Mesenchymal stem cell (in vitro differentiated cells and primary cell): ENCODE measurements around the gene ZFYVE28.

ENCODE experiments used
- DNase-seq: peaks from one replicate; pipeline ENCODE4 v3.0.0-alpha.2; 2013
- H2AFZ ChIP-seq: one replicate; pipeline ENCODE4 v1.6.1; 2013; ENCODE audit warnings: low read depth, mild to moderate bottlenecking, control low read depth, inconsistent platforms, low read length, moderate library complexity
- H2AK5ac ChIP-seq: 2 replicates; pipeline ENCODE4 v1.6.1; 2013; ENCODE audit warnings: low read length, moderate library complexity, mild to moderate bottlenecking, inconsistent platforms; ENCODE audit not compliant: severe bottlenecking
- H2BK120ac ChIP-seq: one replicate; pipeline ENCODE4 v1.6.1; 2013; ENCODE audit warnings: low read depth, mild to moderate bottlenecking, inconsistent platforms, low read length, moderate library complexity
- H2BK12ac ChIP-seq, 2 experiments: one replicate each; pipeline ENCODE4 v1.6.1; 2013; ENCODE audit warnings: inconsistent platforms in 2 of 2, low read length in 2 of 2, mild to moderate bottlenecking in 2 of 2, moderate library complexity in 2 of 2, control low read depth in 1 of 2
- H2BK15ac ChIP-seq: one replicate; pipeline ENCODE4 v1.6.1; 2013; ENCODE audit warnings: mild to moderate bottlenecking, low read depth, inconsistent platforms; ENCODE audit not compliant: poor library complexity, severe bottlenecking
- H2BK5ac ChIP-seq: 2 replicates; pipeline ENCODE4 v1.6.1; 2013; ENCODE audit warnings: low read depth, mild to moderate bottlenecking, low read length, control low read depth, inconsistent platforms; ENCODE audit not compliant: poor library complexity, severe bottlenecking
- H3K14ac ChIP-seq, 2 experiments: one replicate each; pipeline ENCODE4 v1.6.1; 2013; ENCODE audit warnings: inconsistent platforms in 2 of 2, low read length in 2 of 2, control low read depth in 1 of 2, mild to moderate bottlenecking in 1 of 2, moderate library complexity in 1 of 2
- H3K18ac ChIP-seq, 2 experiments: one replicate each; pipeline ENCODE4 v1.6.1; 2013; ENCODE audit warnings: inconsistent platforms in 2 of 2, low read length in 2 of 2, control low read depth in 1 of 2, low read depth in 1 of 2, mild to moderate bottlenecking in 1 of 2
- H3K23ac ChIP-seq, 2 experiments: one replicate each; pipeline ENCODE4 v1.6.1; 2013; ENCODE audit warnings: inconsistent platforms in 2 of 2, low read length in 2 of 2, mild to moderate bottlenecking in 2 of 2, moderate library complexity in 2 of 2, control low read depth in 1 of 2
- H3K27ac ChIP-seq: 2 replicates; pipeline ENCODE4 v1.5.1; 2013; ENCODE audit warnings: mild to moderate bottlenecking, moderate library complexity, low read length, control low read depth, inconsistent platforms; ENCODE audit not compliant: poor library complexity, severe bottlenecking
- H3K27me3 ChIP-seq, 2 experiments: 2 replicates each; pipeline versions ENCODE4 v1.6.1 to v1.7.0; 2013; ENCODE audit warnings: low read length in 2 of 2, mild to moderate bottlenecking in 2 of 2, moderate library complexity in 2 of 2, control low read depth in 1 of 2, inconsistent platforms in 1 of 2; ENCODE audit not compliant: control insufficient read depth in 1 of 2, insufficient read depth in 1 of 2
- H3K36me3 ChIP-seq, 2 experiments: 2 replicates each; pipeline versions ENCODE4 v1.6.1 to v1.7.0; 2013; ENCODE audit warnings: low read length in 2 of 2, control low read depth in 1 of 2, inconsistent platforms in 1 of 2, low read depth in 1 of 2, mild to moderate bottlenecking in 1 of 2; ENCODE audit not compliant: insufficient read depth in 2 of 2, control insufficient read depth in 1 of 2
- H3K4ac ChIP-seq, 2 experiments: one replicate each; pipeline ENCODE4 v1.6.1; 2013; ENCODE audit warnings: inconsistent platforms in 2 of 2, low read length in 2 of 2, mild to moderate bottlenecking in 2 of 2, moderate library complexity in 2 of 2, control low read depth in 1 of 2, low read depth in 1 of 2
- H3K4me1 ChIP-seq: 2 replicates; pipeline ENCODE4 v1.6.1; 2013; ENCODE audit warnings: low read depth, low read length, control low read depth; ENCODE audit not compliant: control insufficient read depth, insufficient read depth
- H3K4me2 ChIP-seq: 2 replicates; pipeline ENCODE4 v1.6.1; 2013; ENCODE audit warnings: low read length, mild to moderate bottlenecking, inconsistent platforms; ENCODE audit not compliant: poor library complexity, severe bottlenecking
- H3K4me3 ChIP-seq, 2 experiments: 2 replicates each; pipeline versions ENCODE4 v1.5.1 to v1.7.0; 2013; ENCODE audit warnings: low read length in 2 of 2, mild to moderate bottlenecking in 2 of 2, control low read depth in 1 of 2, low read depth in 1 of 2; ENCODE audit not compliant: insufficient read depth in 1 of 2
- H3K79me1 ChIP-seq: replicated peaks from 2 replicates; pipeline ENCODE4 v1.6.1; 2013; ENCODE audit warnings: mild to moderate bottlenecking, control low read depth, low read length, inconsistent platforms; ENCODE audit not compliant: poor library complexity, severe bottlenecking
- H3K9ac ChIP-seq: 2 replicates; pipeline ENCODE4 v1.7.0; 2013; ENCODE audit warnings: mild to moderate bottlenecking, low read length, moderate library complexity
- H3K9me3 ChIP-seq: 2 replicates; pipeline ENCODE4 v1.7.0; 2013; ENCODE audit warnings: mild to moderate bottlenecking, low read length; ENCODE audit not compliant: control insufficient read depth
- H4K8ac ChIP-seq: one replicate; pipeline ENCODE4 v1.6.1; 2013; ENCODE audit warnings: inconsistent platforms, mild to moderate bottlenecking, low read length, moderate library complexity
- H4K91ac ChIP-seq: one replicate; pipeline ENCODE4 v1.6.1; 2013; ENCODE audit warnings: mild to moderate bottlenecking, low read length, inconsistent platforms
- WGBS: methylation state at CpG from one replicate; pipeline ENCODE4 v1.1.7; 2013; ENCODE audit warnings: mixed read lengths; 5-methylcytosine and 5-hydroxymethylcytosine counted together

The ZFYVE28 gene

GRCh38 chr4:2368746-2369437 lies 49.6 kb downstream of the ZFYVE28 start:
- H3K9me3 ChIP-seq: peaks cover 6% of the 10 kb centered on the region
- no peak overlapping the region for H3K4me3 ChIP-seq
- no peak overlapping the region for H2AK5ac ChIP-seq
- no peak overlapping the region for H3K27ac ChIP-seq
- H3K23ac ChIP-seq: no peak overlapping the region
- H3K18ac ChIP-seq: no peak overlapping the region
- peaks cover 62% of the 10 kb centered on the region for H3K79me1 ChIP-seq
- H4K8ac ChIP-seq: no peak overlapping the region
- H3K4me1 ChIP-seq: peaks cover 13% of the 10 kb centered on the region
- no peak overlapping the region for H3K4me2 ChIP-seq
- DNase-seq: no peak
- H2BK12ac ChIP-seq: no peak overlapping the region
- H3K14ac ChIP-seq: no peak overlapping the region
- H4K91ac ChIP-seq: no peak overlapping the region
- H2BK120ac ChIP-seq: no peak overlapping the region
- no peaks in the 10 kb centered on the region for H3K27me3 ChIP-seq
- no peak overlapping the region for H2BK5ac ChIP-seq
- no peak overlapping the region for H3K9ac ChIP-seq
- H3K36me3 ChIP-seq: peaks cover 0 to 47% of the 10 kb centered on the region in 2 experiments
- no peak overlapping the region for H3K4ac ChIP-seq
- no peak overlapping the region for H2AFZ ChIP-seq
- WGBS: 94% methylated on average over 4 of the region's 4 CpGs
- no peak overlapping the region for H2BK15ac ChIP-seq

DNA sequence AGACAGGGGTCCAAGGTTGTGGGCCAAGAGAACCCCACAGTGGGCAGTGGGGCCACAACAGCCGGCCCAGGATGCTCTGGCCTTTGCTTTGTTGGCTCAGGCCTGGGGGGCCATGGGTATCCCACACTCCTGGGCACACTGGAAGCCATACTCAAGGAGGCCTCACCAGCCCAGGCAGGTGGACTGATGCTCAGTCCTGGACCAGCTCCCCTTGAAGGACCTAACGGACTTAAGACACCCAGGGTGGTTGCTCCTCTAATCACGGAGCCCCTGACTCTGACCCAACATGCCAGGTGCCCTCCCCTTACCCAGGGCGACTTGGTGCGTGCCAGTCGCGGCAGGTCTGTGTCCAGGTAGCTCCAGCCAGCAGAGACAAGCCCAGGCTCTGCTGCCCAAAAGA lies 50.8 kb downstream of the ZFYVE28 start:
- Histone ChIP-seq H3K9ac (no peak overlapping the region), H2BK12ac (no peak overlapping the region), H2BK15ac (no peak overlapping the region), H2AK5ac (no peak overlapping the region), H3K14ac (no peak overlapping the region), H3K18ac (no peak overlapping the region), H2AFZ (no peak overlapping the region), H3K4ac (no peak overlapping the region), H4K8ac (no peak overlapping the region), H3K79me1 (peaks cover 64% of the 10 kb centered on the region), H3K27ac (no peak overlapping the region), H3K27me3 (no peaks in the 10 kb centered on the region), H4K91ac (no peak overlapping the region), H3K4me2 (no peak overlapping the region), H3K23ac (no peak overlapping the region), H2BK5ac (no peak overlapping the region), H2BK120ac (no peak overlapping the region), H3K36me3 (peaks cover 0 to 46% of the 10 kb centered on the region in 2 experiments), H3K9me3 (peaks cover 6% of the 10 kb centered on the region), H3K4me3 (no peak overlapping the region), H3K4me1 (peaks cover 18% of the 10 kb centered on the region)
- WGBS: 88% methylated on average over 7 of the region's 7 CpGs
- no peak for DNase-seq

- no peak overlapping the region for H3K4ac ChIP-seq
- no peak overlapping the region for H3K27ac ChIP-seq
- H2BK5ac ChIP-seq: no peak overlapping the region
- peaks cover 0 to 43% of the 10 kb centered on the region in 2 experiments for H3K36me3 ChIP-seq
- H3K14ac ChIP-seq: no peak overlapping the region
- peaks cover 6% of the 10 kb centered on the region for H3K9me3 ChIP-seq
- H3K4me2 ChIP-seq: no peak overlapping the region
- 87% methylated on average over 19 of the region's 20 CpGs for WGBS
- no peak overlapping the region for H4K8ac ChIP-seq
- no peak overlapping the region for H3K4me3 ChIP-seq
- no peak overlapping the region for H2BK12ac ChIP-seq
- H2AFZ ChIP-seq: no peak overlapping the region
- no peaks in the 10 kb centered on the region for H3K27me3 ChIP-seq
- no peak overlapping the region for H2BK120ac ChIP-seq
- H2AK5ac ChIP-seq: no peak overlapping the region
- peaks cover 27% of the 10 kb centered on the region for H3K4me1 ChIP-seq
- H2BK15ac ChIP-seq: no peak overlapping the region
- H4K91ac ChIP-seq: no peak overlapping the region
- no peak overlapping the region for H3K18ac ChIP-seq
- peaks cover 65% of the 10 kb centered on the region for H3K79me1 ChIP-seq
- H3K9ac ChIP-seq: no peak overlapping the region
- DNase-seq: no peak
- H3K23ac ChIP-seq: no peak overlapping the region
Measured at GRCh38 chr4:2366252-2367192, 51.9 kb downstream of the ZFYVE28 start.

- no peak overlapping the region for H3K4ac ChIP-seq
- H3K27me3 ChIP-seq: no peaks in the 10 kb centered on the region
- H3K36me3 ChIP-seq: peaks cover 0 to 45% of the 10 kb centered on the region in 2 experiments
- no peak overlapping the region for H4K91ac ChIP-seq
- H4K8ac ChIP-seq: no peak overlapping the region
- WGBS: 87% methylated on average over 9 of the region's 9 CpGs
- peaks cover 6% of the 10 kb centered on the region for H3K9me3 ChIP-seq
- peaks cover 30% of the 10 kb centered on the region for H3K4me1 ChIP-seq
- no peak overlapping the region for H2BK120ac ChIP-seq
- no peak overlapping the region for H2BK15ac ChIP-seq
- H2BK12ac ChIP-seq: no peak overlapping the region
- no peak overlapping the region for H2BK5ac ChIP-seq
- H3K23ac ChIP-seq: no peak overlapping the region
- H3K18ac ChIP-seq: no peak overlapping the region
- H3K9ac ChIP-seq: no peak overlapping the region
- no peak overlapping the region for H2AFZ ChIP-seq
- H3K14ac ChIP-seq: no peak overlapping the region
- H3K79me1 ChIP-seq: peaks cover 65% of the 10 kb centered on the region
- H3K4me2 ChIP-seq: no peak overlapping the region
- DNase-seq: no peak
- H2AK5ac ChIP-seq: no peak overlapping the region
- no peak overlapping the region for H3K4me3 ChIP-seq
- no peak overlapping the region for H3K27ac ChIP-seq
Measured at GRCh38 chr4:2365913-2366210, 52.6 kb downstream of the ZFYVE28 start.
